SK-N-SH (cell line): ENCODE data around the gene SEC24B. TPM values are rescaled to one million over a fixed set of nuclear protein-coding genes. Genes with fewer than 3 reads are reported as not detected.

Source experiments
- CTCF ChIA-PET: fragments of 300-600, 350-600 bp; formaldehyde crosslinking; extraction: SDS; loops from one replicate; lab custom pipeline; 2021; lab: Yijun Ruan, JAX
- POLR2A ChIA-PET: fragments of 350-600 bp; sonication (Branson Sonifier 250); formaldehyde crosslinking; extraction: SDS; loops from one replicate; lab custom pipeline; 2020; ENCODE audit warnings: antibody characterized with exemption, inconsistent platforms; lab: Yijun Ruan, JAX
- DNase-seq: peaks from one replicate; pipeline ENCODE4 v3.0.0; 2012
- H2AFZ ChIP-seq: fragments of 200-600 bp; sonication (generic); 2 replicates; pipeline ENCODE4 v1.8.1; 2016; ENCODE audit warnings: antibody characterized with exemption, mild to moderate bottlenecking, low read depth
- H3F3A ChIP-seq: fragments of 200-600 bp; sonication (generic); replicated peaks from 2 replicates; pipeline ENCODE3; 2016; ENCODE audit warnings: antibody characterized with exemption, mild to moderate bottlenecking; ENCODE audit not compliant: insufficient read depth
- H3K27ac ChIP-seq, 2 experiments: fragments of 200-500 bp in 1 of 2; fragments of 200-600 bp in 1 of 2; sonication (Bioruptor generic) in 1 of 2; sonication (generic), shearing (Covaris generic) in 1 of 2; 2 replicates each; pipeline versions ENCODE4 v1.5.1 to v1.6.1; 2014 to 2016; ENCODE audit warnings: low read depth in 2 of 2, inconsistent platforms in 1 of 2, low read length in 1 of 2, mild to moderate bottlenecking in 1 of 2, mixed read lengths in 1 of 2
- H3K27me3 ChIP-seq: fragments of 200-600 bp; sonication (generic), shearing (Covaris generic); 2 replicates; pipeline ENCODE4 v1.6.1; 2016; ENCODE audit warnings: mixed run types; ENCODE audit not compliant: insufficient read depth
- H3K36me3 ChIP-seq, 2 experiments: fragments of 200-500 bp in 1 of 2; fragments of 200-600 bp in 1 of 2; sonication (Bioruptor generic) in 1 of 2; sonication (generic) in 1 of 2; replicated peaks in 1 of 2; 2 replicates each; pipeline versions ENCODE3 to v1.5.1; 2014 to 2016; ENCODE audit warnings: low read length in 1 of 2, mild to moderate bottlenecking in 1 of 2; ENCODE audit not compliant: insufficient read depth in 2 of 2, control insufficient read depth in 1 of 2
- H3K4me1 ChIP-seq, 2 experiments: fragments of 200-500 bp in 1 of 2; fragments of 200-600 bp in 1 of 2; sonication (Bioruptor generic) in 1 of 2; sonication (generic), shearing (Covaris generic) in 1 of 2; 2 replicates each; pipeline versions ENCODE4 v1.5.1 to v1.6.1; 2014 to 2016; ENCODE audit warnings: low read depth in 1 of 2, low read length in 1 of 2, mixed run types in 1 of 2; ENCODE audit not compliant: insufficient read depth in 2 of 2, control insufficient read depth in 1 of 2
- H3K4me2 ChIP-seq: fragments of 200-600 bp; sonication (generic), shearing (Covaris generic); 2 replicates; pipeline ENCODE4 v1.6.1; 2017; ENCODE audit warnings: mixed run types
- H3K4me3 ChIP-seq, 2 experiments: fragments of 200-500 bp in 1 of 2; fragments of 200-600 bp in 1 of 2; sonication (Bioruptor generic) in 1 of 2; sonication (generic), shearing (Covaris generic) in 1 of 2; 2 replicates each; pipeline versions ENCODE4 v1.5.1 to v1.8.1; 2014 to 2016; ENCODE audit warnings: low read depth in 2 of 2, inconsistent platforms in 1 of 2, low read length in 1 of 2, mild to moderate bottlenecking in 1 of 2, mixed read lengths in 1 of 2, moderate library complexity in 1 of 2
- H3K79me2 ChIP-seq: fragments of 200-600 bp; sonication (generic); 2 replicates; pipeline ENCODE4 v1.8.1; 2017; ENCODE audit warnings: mild to moderate bottlenecking; ENCODE audit not compliant: insufficient read depth
- H3K9ac ChIP-seq: fragments of 200-600 bp; sonication (generic); 2 replicates; pipeline ENCODE4 v1.6.1; 2017; ENCODE audit warnings: mixed run types
- H3K9me2 ChIP-seq: fragments of 200-600 bp; sonication (generic); 2 replicates; pipeline ENCODE4 v1.6.1; 2017; ENCODE audit warnings: mixed run types
- H3K9me3 ChIP-seq: fragments of 200-600 bp; sonication (generic); 2 replicates; pipeline ENCODE4 v1.6.1; 2017; ENCODE audit warnings: mixed run types, mild to moderate bottlenecking, moderate library complexity
- H4K20me1 ChIP-seq: fragments of 200-600 bp; sonication (generic); 2 replicates; pipeline ENCODE4 v1.6.1; 2017; ENCODE audit warnings: mild to moderate bottlenecking, mixed run types; ENCODE audit not compliant: insufficient read depth
- ELF1 ChIP-seq: IDR thresholded peaks from 2 replicates; pipeline ENCODE4 v1.4.0; 2012
- FOXM1 ChIP-seq: IDR thresholded peaks from 2 replicates; pipeline ENCODE4 v1.4.0; 2012; ENCODE audit warnings: low read depth, mild to moderate bottlenecking
- GABPA ChIP-seq: IDR thresholded peaks from 2 replicates; pipeline ENCODE4 v1.4.0; 2012; ENCODE audit warnings: low read depth, mild to moderate bottlenecking
- JUND ChIP-seq: IDR thresholded peaks from 2 replicates; pipeline ENCODE4 v1.4.0; 2012
- MEF2A ChIP-seq: IDR thresholded peaks from 2 replicates; pipeline ENCODE4 v1.4.0; 2012; ENCODE audit warnings: low read depth, borderline replicate concordance
- MXI1 ChIP-seq: IDR thresholded peaks from 2 replicates; pipeline ENCODE4 v1.6.1; 2012; ENCODE audit warnings: mild to moderate bottlenecking, low read depth, low read length, improper control_type of control experiment
- NFIC ChIP-seq: IDR thresholded peaks from 2 replicates; pipeline ENCODE4 v1.4.0; 2012; ENCODE audit warnings: borderline replicate concordance
- NRF1 ChIP-seq: IDR thresholded peaks from 2 replicates; pipeline ENCODE4 v1.6.1; 2012; ENCODE audit warnings: low read depth, mild to moderate bottlenecking, low read length
- RXRA ChIP-seq: IDR thresholded peaks from 2 replicates; pipeline ENCODE4 v1.4.0; 2012; ENCODE audit warnings: low read depth, mild to moderate bottlenecking, borderline replicate concordance
- USF1 ChIP-seq: IDR thresholded peaks from 2 replicates; pipeline ENCODE4 v1.4.0; 2012; ENCODE audit warnings: low read depth, borderline replicate concordance
- WGBS: methylation state at CpG from one replicate; pipeline ENCODE4 v1.1.6; 2017; ENCODE audit warnings: low lambda C conversion rate; 5-methylcytosine and 5-hydroxymethylcytosine counted together
- polyA plus RNA-seq, 3 experiments: library from polyadenylated mRNA; depleted of rRNA; stranded (reverse); fragments of >200 nt; gene quantifications; 2 replicates each; pipeline ENCODE4 v1.2.3, GENCODE V29; 2012
- TF ChIP-seq, protein P1 (sequence below): IDR thresholded peaks from 2 replicates; pipeline ENCODE4 v1.4.0; 2012; ENCODE audit warnings: low read depth
- TF ChIP-seq, protein P2 (sequence below): fragments of 150-350 bp; IDR thresholded peaks from 2 replicates; pipeline ENCODE4 v1.6.1; 2017; ENCODE audit warnings: antibody characterized with exemption, low read length, low read depth, borderline replicate concordance
- TF ChIP-seq, protein P3 (sequence below): IDR thresholded peaks from 2 replicates; pipeline ENCODE4; 2012
- TF ChIP-seq, protein P4 (sequence below): IDR thresholded peaks from 2 replicates; pipeline ENCODE4 v1.4.0; 2012; ENCODE audit warnings: low read depth, borderline replicate concordance

SEC24B gene
- polyA plus RNA-seq, 1 of the 3 experiments (the other 2 are of a cell fraction) = 23.0 TPM

DNA sequence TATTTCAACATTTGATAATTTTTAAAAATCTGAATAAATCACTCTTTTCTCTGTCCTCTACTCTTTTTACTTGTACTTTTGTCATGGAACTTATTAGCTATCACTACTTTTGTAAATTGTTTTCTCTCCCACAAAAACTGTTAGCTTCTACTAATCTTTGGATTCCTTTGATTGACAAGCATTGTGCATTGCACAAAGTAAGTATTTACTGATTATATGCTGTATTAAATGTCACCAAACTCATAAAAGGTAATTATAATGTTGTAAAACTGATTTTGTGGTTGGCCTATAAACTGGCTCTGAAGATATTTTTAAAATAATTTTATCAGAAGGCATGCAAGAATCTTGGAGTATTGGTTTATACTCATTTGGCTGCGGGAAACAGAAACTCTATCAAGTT, 15.0 kb upstream of the SEC24B start:
- WGBS = 58% methylated on average over 1 of the region's 1 CpG
- Histone ChIP-seq H3K4me2 (no peak overlapping the region), H3F3A (no peaks in the 10 kb centered on the region), H2AFZ (no peak overlapping the region), H3K4me3 (no peak overlapping the region), H3K9ac (no peak overlapping the region), H3K9me3 (no peaks in the 10 kb centered on the region), H3K79me2 (no peaks in the 10 kb centered on the region), H3K9me2 (no peaks in the 10 kb centered on the region), H3K27me3 (no peaks in the 10 kb centered on the region), H3K4me1 (no peaks in the 10 kb centered on the region; a peak in 1 of 4 replicates), H3K36me3 (no peaks in the 10 kb centered on the region), H4K20me1 (no peaks in the 10 kb centered on the region), H3K27ac (no peak overlapping the region)
- TF ChIP-seq, protein P1, sequence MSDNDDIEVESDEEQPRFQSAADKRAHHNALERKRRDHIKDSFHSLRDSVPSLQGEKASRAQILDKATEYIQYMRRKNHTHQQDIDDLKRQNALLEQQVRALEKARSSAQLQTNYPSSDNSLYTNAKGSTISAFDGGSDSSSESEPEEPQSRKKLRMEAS = no peak
- TF ChIP-seq NRF1 = no peak
- no peak for TF ChIP-seq FOXM1
- TF ChIP-seq NFIC = no peak
- no peak for TF ChIP-seq USF1
- TF ChIP-seq, protein P2, sequence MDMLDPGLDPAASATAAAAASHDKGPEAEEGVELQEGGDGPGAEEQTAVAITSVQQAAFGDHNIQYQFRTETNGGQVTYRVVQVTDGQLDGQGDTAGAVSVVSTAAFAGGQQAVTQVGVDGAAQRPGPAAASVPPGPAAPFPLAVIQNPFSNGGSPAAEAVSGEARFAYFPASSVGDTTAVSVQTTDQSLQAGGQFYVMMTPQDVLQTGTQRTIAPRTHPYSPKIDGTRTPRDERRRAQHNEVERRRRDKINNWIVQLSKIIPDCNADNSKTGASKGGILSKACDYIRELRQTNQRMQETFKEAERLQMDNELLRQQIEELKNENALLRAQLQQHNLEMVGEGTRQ = no peak
- no peak for TF ChIP-seq GABPA
- TF ChIP-seq, protein P3, sequence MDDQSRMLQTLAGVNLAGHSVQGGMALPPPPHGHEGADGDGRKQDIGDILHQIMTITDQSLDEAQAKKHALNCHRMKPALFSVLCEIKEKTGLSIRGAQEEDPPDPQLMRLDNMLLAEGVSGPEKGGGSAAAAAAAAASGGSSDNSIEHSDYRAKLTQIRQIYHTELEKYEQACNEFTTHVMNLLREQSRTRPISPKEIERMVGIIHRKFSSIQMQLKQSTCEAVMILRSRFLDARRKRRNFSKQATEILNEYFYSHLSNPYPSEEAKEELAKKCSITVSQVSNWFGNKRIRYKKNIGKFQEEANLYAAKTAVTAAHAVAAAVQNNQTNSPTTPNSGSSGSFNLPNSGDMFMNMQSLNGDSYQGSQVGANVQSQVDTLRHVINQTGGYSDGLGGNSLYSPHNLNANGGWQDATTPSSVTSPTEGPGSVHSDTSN = no peak
- TF ChIP-seq MXI1 = no peak
- no peak for TF ChIP-seq JUND
- no peak for TF ChIP-seq ELF1
- no peak for TF ChIP-seq MEF2A
- TF ChIP-seq RXRA = no peak
- no peak for DNase-seq
- POLR2A ChIA-PET = no interaction called here
- CTCF ChIA-PET = interaction anchor here (0.9 to 1.2 kb wide), 3 partner anchors 13 to 560 kb away, joined by 3 read pairs; partner anchors contain the start of gene SEC24B

- H4K20me1 ChIP-seq = no peaks in the 10 kb centered on the region
- H3K4me3 ChIP-seq = no peak overlapping the region
- H3F3A ChIP-seq = no peaks in the 10 kb centered on the region
- no peaks in the 10 kb centered on the region for H3K27me3 ChIP-seq
- DNase-seq = no peak
- no peak overlapping the region for H2AFZ ChIP-seq
- H3K9me2 ChIP-seq = no peaks in the 10 kb centered on the region
- no peaks in the 10 kb centered on the region for H3K36me3 ChIP-seq
- no peak overlapping the region for H3K4me2 ChIP-seq
- ChIA-PET POLR2A (no interaction called here), CTCF (interaction anchor here (0.6 to 2.1 kb wide), 5 partner anchors 13 to 558 kb away, joined by 3 to 7 read pairs (median 4); partner anchors contain the start of gene SEC24B)
- H3K27ac ChIP-seq = no peak overlapping the region
- TF ChIP-seq, protein P4, sequence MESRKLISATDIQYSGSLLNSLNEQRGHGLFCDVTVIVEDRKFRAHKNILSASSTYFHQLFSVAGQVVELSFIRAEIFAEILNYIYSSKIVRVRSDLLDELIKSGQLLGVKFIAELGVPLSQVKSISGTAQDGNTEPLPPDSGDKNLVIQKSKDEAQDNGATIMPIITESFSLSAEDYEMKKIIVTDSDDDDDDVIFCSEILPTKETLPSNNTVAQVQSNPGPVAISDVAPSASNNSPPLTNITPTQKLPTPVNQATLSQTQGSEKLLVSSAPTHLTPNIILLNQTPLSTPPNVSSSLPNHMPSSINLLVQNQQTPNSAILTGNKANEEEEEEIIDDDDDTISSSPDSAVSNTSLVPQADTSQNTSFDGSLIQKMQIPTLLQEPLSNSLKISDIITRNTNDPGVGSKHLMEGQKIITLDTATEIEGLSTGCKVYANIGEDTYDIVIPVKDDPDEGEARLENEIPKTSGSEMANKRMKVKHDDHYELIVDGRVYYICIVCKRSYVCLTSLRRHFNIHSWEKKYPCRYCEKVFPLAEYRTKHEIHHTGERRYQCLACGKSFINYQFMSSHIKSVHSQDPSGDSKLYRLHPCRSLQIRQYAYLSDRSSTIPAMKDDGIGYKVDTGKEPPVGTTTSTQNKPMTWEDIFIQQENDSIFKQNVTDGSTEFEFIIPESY = no peak
- no peak overlapping the region for H3K9ac ChIP-seq
- H3K4me1 ChIP-seq = no peaks in the 10 kb centered on the region; a peak in 1 of 4 replicates
- H3K79me2 ChIP-seq = no peaks in the 10 kb centered on the region
- 78% methylated on average over 2 of the region's 2 CpGs for WGBS
- no peaks in the 10 kb centered on the region for H3K9me3 ChIP-seq
These were observed 13.9 kb upstream of the SEC24B start for GRCh38 chr4:109419679-109420078.
